Choroid plexus epithelial cell (primary cell): ENCODE measurements around the gene GPR162.

Source experiments
- DNase-seq: peaks from one replicate; pipeline ENCODE4 v3.0.0-alpha.2; 2010; ENCODE audit warnings: low read depth
- H3K4me3 ChIP-seq: 2 replicates; pipeline ENCODE4 v1.5.1; 2011; ENCODE audit warnings: low read depth, mild to moderate bottlenecking, control low read depth, low read length, moderate library complexity
- TF ChIP-seq, protein P1 (sequence below): conservative IDR thresholded peaks from 2 replicates; pipeline ENCODE4 v1.5.1; 2011; ENCODE audit warnings: low read depth, mild to moderate bottlenecking, control low read depth, inconsistent platforms, low read length, moderate library complexity

GPR162 gene

DNA sequence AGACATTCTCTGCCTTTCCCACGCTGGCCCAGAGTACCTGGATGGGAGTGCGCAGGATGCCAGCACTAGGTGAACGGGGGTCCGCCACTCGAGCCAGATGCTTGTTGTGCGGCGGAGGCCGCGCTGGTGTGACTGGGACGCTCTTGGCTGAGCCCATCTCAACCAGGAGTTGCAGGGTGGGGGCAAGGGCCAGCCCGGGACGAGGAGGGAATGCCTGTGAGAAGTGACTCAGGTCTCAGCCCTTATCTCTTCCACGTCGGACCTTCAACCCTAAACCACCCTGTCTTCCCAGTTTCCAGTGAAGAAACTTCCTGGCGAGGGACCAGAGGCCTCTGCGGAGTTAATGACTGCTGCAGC lies 29.2 kb downstream of the GPR162 start:
- H3K4me3 ChIP-seq, result peak overlapping the region; percentile 37
- DNase-seq, result no peak
- TF ChIP-seq, protein P1, sequence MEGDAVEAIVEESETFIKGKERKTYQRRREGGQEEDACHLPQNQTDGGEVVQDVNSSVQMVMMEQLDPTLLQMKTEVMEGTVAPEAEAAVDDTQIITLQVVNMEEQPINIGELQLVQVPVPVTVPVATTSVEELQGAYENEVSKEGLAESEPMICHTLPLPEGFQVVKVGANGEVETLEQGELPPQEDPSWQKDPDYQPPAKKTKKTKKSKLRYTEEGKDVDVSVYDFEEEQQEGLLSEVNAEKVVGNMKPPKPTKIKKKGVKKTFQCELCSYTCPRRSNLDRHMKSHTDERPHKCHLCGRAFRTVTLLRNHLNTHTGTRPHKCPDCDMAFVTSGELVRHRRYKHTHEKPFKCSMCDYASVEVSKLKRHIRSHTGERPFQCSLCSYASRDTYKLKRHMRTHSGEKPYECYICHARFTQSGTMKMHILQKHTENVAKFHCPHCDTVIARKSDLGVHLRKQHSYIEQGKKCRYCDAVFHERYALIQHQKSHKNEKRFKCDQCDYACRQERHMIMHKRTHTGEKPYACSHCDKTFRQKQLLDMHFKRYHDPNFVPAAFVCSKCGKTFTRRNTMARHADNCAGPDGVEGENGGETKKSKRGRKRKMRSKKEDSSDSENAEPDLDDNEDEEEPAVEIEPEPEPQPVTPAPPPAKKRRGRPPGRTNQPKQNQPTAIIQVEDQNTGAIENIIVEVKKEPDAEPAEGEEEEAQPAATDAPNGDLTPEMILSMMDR, result no peak

DNA sequence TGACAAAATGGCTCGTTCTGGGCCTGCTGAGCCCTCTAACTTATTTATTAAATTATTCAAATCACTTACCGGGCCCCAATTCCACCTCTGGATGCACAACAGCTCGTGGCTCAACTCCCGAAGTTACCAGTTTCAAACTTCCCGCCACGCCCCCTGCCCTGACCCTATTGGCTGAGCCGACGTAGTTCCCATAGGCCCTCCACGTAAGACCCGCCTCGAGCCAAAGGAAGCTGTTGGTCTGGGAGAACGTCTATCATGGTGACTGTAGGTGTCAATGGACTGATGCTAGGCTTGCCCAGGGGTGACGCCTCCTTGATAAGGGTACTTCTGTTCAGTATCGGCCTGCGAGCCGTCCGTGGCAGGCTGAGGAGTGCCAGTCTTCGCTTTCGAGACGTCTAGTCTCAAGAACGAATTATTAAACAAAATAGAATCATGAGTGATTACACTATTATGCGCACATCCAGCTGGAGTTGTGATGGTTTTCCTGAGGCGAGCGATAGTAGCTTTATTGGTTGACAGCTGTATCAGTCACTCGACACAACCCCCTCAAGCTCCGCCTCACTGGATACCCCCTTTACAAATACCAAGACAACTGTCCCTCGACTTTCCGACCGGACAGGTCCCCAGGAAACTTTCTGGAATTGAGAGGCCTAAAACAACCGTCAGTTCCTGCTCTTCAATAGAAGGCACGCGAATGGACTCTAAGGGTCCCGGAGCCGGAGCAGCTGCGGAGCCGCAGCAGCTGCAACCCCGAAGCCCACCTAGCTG lies 29.7 kb downstream of the GPR162 start, which contains the start of gene CDCA3:
TSS of gene CDCA3 (minus strand) at position 134 of the 768 bp plus-strand sequence. CDS start 334 bp downstream, outside the sequence.
- peak; percentile 99 for DNase-seq
- H3K4me3 ChIP-seq, result peak within 1 kb of the TSS; percentile 99
- TF ChIP-seq, protein P1, result no peak

DNA sequence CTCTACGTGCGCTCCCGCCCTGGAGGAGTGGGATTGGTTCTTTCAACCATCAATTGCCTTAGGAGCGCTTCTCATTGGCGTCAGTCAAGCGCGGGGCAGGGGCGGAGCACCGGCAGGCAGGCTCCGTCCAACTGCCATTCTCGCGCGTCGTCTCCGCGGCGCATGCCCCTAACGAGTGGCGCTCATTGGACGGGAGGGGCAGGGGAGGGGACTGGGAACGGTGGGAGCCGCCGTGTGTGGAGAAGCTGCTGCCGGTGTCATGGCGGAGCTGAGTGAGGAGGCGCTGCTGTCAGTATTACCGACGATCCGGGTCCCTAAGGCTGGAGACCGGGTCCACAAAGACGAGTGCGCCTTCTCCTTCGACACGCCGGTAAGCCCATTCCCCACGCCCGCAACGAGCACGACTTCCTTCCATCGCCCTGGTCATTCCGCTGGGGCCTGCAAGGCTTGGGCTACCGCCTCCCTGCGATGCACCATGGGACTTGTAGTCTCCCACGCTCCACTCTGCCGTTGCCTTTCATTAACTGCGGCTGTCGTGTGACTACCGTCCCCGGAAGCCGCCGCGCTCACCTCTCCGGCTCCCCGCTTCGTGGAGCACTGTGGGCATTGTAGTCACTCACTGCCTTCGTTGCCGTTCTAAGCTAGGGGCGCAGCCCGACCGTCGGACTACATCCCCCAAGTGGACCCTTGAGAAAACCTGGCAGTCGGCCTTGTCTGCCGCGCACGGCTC lies 30.5 kb downstream of the GPR162 start, which contains the start of gene USP5:
TSS of gene USP5 (plus strand) at position 230 of the 730 bp plus-strand sequence. CDS start at position 260, 30 bp downstream.
- DNase-seq, result peak; percentile 100
- TF ChIP-seq, protein P1, result no peak
- H3K4me3 ChIP-seq, result peak within 1 kb of the TSS; percentile 99

DNA sequence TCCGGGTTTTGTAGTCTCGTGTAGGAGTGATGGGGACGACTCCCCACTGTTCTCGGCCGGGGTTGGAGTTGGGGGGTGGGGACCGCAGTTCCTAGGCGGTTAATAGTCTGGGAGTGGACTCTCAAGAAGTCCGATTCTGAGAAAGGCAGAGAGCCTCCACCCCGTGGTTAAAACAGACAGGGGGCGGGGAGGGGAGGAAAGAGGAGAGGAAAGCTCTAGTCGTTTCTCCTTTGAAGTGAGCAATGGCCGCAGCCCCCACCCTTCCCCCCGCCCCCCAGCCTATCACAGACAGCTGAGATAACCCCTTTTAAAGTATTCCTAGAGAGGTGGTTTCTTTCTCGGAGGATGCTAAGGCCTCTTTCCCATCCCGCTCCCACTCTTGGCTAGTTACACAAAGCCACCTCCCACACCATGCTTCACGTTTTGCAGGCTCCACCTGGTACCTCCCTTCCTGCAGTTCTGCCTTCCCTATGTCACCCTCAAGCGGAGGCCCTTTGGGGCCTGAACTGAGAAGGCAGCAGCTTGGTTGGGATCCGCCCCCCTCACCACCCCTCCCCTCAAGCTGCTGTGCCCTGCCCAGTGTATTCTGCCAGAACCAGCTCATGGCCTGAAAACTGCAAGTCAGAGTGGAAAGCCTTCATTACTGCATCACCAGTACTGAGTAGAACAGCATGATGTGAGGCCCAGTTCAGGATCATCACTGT lies 31.2 kb downstream of the GPR162 start:
- TF ChIP-seq, protein P1, result no peak
- DNase-seq, result peak; percentile 87

DNA sequence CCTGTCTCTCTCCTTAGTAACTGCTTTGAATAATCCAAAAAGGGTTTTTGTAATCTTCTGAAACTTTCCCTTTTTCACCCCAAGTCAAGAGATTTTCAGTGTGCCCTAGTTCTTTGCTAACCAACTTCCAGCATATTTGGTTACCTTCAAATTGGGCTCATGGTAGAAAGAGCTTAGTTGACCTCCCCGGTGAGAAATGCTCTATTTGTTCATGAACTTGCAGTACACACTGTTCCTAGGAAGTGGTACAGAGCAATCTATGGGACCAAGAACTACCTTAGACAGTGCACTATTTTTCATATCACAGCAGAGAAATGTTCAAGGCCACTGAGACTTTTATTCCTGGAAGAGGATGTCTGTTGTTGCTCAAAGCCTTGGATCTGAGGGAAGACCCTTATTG lies 32.0 kb downstream of the GPR162 start:
- H3K4me3 ChIP-seq, result no peak overlapping the region
- no peak for DNase-seq
- TF ChIP-seq, protein P1, result no peak

More for the DNA sequence above, 31.2 kb downstream of the GPR162 start:
- H3K4me3 ChIP-seq, result peak overlapping the region; percentile 99

DNA sequence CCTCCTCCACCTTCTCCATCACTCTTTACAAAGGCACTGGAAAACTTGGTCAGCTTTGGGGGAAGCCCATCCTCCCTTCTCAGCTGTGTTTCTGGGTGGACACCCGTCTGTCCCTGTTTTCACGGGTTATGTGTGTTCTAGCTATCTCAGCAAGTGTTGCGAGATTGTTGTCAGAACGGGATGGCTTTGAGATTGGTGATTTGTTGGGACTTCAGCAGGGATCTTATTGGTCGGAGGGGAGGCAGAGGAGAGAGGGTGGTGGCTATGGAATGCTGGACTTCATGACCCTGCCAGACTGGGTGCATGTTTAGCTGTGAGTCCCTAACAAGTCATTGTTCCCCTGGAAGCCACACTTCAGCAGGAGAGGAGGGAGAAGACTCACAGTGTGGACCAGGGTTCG lies 32.4 kb downstream of the GPR162 start:
- peak; percentile 12 for DNase-seq
- no peak overlapping the region for H3K4me3 ChIP-seq
- TF ChIP-seq, protein P1, result no peak
